HG02610 (cell line): Measurements from ENCODE around the gene TMEM150B.

Experiments
- ATAC-seq: cut with Tn5 transposase; IDR thresholded peaks from one replicate; pipeline ENCODE4 v1.9.1; 2021; ENCODE audit warnings: mild to moderate bottlenecking, moderate library complexity; ENCODE audit not compliant: unreplicated experiment

Gene TMEM150B

DNA sequence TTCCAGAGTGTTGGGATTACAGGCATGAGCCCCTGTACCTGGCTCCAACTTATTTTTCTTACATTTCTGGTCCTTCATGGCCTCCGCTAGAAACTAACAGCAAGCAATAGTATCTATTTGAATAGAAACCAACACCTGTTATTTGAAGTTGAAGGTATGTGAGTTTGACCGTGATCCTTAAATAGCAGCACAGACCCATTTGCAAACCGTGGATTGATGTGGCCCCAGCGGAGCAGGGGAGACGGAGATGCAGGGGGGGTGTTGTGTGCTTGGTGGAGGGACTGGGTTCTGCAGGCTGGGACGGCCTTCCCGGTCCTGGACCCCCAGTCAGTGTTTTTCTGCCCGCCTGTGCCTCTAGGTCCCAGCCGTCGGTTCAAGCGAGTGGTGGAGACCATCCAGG lies 16.9 kb downstream of the TMEM150B start:
- no peak for ATAC-seq

DNA sequence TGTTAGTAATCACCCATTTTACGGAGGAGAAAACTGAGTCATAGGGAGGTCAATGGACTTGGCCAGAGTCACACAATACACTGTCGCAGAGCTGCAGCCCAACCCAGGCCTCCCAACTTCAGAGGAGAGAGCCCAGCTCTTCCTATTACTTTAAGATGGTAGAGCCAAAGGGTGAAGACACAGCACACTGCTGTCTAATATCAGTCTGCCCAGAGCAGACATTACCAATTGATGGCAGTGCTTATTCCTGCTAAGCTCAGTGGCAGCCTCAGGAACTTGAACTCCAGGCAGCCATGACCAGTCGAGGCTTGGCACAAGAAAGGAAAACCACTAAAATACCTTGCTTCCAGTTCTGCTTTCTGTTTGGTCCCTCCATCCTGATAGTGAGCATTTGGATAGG lies 18.4 kb downstream of the TMEM150B start:
- ATAC-seq, result no peak

DNA sequence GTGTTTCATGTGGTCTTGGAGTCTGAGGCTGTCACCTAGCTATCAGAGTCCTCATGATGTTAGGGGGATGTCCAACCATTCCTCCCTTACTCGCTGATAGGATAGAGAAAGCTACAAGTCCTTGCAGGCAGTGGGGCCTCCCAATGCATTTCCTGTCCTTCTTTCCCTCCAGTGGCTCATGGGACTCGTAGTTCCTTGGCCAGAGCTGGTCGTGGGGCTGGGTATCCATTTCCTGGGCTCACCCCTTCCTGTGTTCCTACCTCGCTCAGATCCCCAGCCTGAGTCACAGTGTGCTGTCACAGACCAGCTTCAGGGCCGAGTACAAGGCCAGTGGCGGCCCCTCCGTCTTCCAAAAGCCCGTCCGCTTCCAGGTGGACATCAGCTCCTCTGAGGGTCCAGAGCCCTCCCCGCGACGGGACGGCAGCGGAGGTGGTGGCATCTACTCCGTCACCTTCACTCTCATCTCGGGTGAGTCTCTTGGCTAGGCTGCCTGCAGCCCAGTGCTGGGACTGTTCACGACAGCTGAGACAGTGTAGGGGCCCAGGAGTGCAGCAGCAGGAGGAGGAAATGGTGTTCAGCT lies 19.1 kb downstream of the TMEM150B start:
- no peak for ATAC-seq

DNA sequence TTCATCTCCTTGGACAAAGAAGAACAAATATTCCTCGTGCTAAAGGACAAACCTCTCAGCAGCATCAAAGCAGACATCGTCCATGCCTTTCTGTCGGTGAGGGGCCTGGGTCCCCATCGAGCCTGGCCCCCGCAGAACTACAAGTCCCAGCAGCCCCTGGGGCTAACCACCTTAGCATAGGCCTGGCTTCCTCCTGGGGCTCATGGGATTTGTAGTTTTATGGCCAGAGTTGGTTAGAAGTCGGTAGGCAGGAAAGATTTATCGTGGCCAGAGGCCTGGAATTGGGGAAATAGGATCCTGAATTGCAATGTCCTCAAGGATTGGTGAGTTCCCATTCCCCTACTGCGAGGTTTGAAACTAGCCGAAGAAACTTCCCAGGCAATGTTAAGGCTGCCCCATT lies 19.6 kb downstream of the TMEM150B start:
- ATAC-seq, result no peak

DNA sequence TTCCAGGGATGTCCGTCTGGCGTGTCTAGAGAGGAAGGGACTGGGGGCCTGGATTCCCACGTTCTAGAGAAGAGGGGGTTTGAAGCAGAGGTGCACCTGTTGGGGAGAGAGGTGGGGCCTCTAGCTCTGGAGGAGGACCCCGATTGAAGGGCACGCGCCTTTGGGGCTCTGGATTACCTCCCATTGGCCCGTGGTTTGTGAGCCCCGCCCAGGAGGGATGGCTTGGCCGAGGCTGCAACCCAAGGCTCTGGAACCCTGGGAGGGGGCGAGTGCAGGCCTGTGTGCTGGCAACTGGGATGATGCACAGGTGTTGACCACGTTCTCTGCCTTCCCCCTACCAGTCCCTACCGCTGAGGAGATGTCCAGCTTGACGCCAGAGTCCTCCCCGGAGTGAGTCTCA lies 20.2 kb downstream of the TMEM150B start:
- no peak for ATAC-seq

DNA sequence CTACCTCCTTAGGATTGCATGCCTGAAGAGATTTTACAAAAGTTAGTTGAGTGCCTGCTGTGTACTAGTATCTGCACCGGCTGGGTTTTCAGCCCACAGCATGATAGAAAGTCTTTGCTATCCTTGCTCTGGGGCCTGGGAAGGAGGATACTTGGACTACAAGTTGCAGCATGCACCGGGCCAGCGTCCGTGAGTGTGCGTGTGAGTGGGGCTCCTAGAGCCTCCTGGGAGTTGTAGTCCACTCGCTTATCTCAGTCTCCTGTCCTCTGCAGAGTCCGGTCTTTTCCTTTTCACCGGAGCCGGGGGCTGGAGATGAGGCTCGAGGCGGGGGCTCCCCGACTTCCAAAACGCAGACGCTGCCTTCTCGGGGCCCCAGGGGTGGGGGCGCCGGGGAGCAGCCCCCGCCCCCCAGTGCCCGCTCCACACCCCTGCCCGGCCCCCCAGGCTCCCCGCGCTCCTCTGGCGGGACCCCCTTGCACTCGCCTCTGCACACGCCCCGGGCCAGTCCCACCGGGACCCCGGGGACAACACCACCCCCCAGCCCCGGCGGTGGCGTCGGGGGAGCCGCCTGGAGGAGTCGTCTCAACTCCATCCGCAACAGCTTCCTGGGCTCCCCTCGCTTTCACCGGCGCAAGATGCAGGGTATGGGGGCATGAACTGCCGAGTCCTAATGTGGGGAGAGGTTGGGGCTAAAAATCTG lies 20.7 kb downstream of the TMEM150B start:
- no peak for ATAC-seq

DNA sequence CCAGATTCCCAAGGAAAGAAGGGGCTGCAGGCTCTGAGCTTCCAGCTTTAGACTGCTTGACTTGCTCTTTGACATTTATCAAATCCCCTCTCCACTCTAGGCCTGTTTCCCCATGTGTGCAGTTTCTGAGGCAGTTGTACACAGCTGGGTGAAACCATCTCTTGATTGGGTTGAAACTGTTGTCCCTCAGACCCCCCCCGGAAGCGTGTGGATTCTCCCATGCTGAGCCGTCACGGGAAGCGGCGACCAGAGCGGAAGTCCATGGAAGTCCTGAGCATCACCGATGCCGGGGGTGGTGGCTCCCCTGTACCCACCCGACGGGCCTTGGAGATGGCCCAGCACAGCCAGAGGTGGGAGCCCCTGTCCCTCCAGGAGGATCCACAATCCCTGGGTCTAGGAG lies 21.7 kb downstream of the TMEM150B start:
- ATAC-seq, result no peak

DNA sequence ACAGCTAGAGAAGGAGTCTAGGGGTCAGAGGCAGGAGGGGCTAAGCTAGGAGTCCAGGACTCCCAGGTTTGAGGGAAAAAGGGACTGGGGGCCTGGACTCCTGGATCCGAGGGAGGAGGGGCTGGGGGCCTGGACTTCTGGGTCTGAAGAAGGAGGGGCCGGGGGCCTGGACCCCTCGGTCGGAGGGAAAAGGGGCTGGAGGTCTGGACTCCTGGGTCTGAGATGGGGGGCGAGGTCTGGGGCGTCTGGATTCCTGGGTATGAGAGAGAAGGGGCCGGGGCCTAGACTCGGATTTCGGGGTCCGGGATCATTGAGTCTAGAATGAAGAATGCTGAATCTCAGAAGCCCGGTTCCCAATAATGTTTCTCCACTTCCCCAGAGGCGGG lies 22.8 kb downstream of the TMEM150B start:
- ATAC-seq, result no peak

DNA sequence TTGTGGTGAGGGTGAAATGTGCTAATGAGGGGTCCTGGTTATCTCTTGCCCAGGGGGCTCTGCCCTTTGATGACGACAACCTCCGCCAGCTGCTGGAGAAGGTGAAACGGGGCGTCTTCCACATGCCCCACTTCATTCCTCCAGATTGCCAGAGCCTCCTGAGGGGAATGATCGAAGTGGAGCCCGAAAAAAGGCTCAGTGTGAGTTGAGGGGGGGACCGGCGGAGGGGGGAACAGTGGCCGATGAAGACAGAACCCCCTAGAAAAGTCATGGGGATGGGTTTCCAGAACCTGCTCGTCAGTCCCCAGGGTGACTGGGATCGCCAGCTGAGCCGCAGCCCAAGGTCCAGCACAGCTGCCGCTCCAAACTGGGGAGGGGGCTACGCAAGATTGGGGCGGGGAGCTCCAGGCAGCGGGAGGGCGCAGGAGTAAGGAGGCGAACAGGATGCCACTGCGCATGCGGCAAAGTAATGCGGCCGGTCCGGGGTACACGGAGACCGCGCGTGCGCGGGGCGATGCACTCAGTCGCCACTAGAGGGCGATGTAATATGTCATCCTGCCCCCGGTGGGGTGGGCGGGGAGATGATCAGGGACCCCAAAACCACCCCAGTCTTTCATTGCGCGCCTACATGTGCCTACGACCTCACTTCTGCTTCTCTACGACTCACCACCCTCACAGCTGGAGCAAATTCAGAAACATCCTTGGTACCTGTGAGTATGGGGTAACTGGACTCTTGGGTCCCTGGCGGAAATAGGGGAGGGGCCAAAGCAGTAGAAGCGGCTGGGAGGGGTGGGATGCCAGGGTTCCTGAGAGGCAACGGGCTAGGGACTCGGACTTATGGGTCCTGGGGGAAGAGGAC lies 23.5 kb downstream of the TMEM150B start:
- peak; percentile 76 for ATAC-seq

DNA sequence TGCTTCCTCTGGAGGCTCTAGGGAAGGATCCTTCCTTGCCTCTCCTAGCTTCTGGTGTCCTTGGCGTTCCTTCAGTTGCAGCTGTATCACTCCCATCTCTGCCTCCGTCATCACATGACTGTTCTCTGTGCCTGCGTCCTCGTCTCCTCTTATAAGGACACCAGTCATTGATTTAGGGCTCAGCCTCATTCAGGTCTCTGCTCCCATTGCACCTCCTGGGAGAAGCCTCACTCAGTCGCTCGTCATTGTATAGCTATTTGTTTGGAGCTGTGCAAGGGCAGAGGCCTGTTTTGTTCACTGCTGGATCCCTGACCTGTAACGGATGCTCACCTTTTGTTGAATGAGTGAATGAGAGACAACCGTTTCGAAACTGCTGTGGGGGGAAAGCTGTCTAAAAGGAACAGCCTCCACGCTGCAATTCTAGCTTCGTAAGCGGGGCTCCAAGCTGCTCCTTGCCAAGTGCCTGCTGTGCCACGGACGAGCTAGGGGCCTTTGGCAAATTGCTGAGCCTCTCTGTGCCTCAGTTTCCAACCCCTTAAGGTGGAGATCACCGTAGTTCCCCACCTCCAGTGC lies 24.2 kb downstream of the TMEM150B start:
- no peak for ATAC-seq

DNA sequence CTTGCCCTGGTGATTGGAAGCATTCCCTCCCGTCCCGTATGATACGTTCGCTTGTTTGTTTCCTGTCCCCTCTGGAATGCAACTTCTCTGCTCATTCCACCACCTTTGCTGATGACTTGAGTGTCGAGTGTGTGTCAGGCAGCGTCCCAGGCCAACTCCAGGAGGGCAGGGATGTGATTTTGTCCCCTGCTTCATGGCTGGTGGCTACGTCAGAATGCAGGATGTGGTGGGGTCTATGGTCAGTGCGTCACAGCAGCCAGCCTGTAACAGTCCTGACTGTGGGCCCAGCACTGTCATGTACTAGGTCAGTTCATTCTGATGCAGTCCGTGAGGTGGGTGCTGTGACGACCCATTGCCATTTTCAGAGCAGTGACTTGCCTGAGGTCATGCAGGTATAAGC lies 25.1 kb downstream of the TMEM150B start:
- ATAC-seq, result no peak

DNA sequence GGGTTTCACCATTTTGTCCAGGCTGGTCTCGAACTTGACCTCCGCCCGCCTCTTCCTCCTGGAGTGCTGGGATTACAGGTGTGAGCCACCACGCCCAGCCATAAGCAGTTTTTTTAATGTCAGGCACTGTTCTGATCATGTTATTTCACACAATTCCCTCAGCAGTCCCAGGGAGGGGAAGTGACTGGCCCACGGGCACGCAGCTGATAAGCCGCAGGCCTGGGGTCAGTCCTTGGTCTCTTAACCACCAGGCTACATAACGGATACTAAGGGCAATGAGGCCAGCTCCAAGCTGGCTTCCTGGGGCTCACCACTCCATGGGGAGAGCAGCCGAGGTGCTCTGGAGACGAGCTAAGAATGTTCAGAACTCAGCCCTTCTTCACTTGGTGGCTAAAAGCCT lies 27.9 kb downstream of the TMEM150B start:
- no peak for ATAC-seq

DNA sequence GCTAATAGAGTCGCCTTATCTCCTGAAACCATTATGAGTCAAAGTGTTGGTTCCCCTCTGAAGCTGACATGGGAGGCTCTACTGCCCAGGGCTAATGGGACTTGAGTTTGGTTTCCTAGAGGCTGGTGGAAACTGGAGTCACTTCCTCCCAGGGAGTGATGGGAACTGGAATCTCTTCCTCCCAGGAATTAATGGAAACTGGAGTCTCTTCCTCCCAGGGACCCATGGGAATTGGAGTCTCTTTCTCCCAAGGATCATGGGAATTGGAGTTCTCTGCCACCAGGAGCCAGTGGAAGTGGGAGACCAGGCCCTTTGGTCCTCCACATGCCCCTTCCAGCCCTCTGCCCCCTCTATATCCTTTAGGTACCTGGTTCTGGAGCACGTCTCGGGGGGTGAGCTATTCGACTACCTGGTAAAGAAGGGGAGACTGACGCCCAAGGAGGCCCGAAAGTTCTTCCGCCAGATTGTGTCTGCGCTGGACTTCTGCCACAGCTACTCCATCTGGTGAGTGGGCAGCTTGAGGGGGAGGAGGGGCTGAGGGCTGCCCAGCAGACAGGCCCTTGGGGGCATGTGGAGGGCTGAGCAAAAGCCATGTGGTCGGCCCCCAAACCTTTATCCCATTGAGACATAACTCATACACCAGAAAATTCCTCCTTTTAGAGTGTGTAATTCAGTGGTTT lies 35.9 kb downstream of the TMEM150B start:
- ATAC-seq, result no peak

DNA sequence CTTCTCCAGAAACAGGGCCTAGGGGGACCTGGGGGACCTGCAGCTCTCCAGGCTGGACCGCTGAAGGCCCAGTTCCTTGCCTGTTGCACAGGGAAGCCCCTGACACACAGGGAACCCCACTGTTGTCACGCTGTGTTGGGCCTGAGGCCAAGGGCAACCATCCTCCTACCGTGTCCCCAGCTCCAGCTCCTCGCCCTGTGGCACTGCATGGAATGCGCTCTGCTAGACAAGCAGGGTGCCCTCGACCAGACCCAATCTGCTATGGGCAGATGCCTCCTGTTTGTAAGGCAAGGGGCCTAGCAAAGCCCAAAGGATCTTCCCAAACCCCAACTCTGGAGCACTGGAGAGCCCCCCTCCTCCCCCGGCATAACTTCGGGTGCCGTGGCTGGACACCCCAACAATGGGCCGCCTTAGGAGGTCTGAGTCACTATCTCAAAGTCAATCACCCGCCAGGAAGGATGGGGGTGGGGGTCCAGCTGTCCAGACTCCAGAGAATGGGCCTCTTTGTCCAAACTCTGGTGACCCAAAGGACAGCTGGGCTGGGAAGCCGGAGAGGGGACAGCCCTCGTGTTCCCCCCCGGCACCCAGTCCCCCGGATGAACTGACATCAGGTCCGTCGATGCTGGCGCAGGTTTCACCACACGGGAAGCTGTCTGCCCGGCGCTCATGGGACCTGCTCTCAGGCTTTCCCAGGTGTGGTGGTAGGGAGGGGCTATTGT lies 37.6 kb downstream of the TMEM150B start:
- no peak for ATAC-seq

DNA sequence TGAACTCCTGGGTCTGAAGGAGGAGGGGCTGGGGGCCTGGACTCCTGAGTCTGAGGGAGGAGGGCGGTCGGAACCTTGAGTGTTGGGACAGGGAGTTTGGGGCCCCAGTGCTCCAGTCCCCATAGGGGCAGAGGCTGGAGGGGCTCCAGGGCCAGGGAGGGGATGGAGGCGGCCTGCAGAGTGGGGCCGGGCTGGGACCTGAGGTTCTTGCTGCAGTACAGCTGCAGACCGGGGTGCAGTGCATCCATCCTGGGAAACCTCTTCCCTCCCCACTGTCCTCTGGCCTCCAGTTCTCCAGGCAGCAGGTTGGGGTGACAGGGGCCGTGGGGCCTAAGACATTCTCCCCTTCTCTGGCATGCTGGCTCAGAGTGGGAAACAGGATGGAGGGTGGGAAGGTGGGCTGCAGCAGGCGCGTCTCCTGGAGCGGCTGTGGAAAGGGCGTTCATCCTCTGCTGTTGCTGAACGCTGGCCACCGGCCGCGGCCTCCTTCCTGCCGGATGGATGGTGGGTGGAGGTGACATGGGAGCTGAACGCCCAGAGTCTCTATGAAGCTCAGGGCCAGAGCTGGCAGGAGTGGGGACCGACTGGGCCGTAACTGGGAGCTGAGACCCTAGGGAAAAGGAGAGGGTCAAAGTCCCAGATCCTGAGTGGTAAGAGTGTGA lies 39.8 kb downstream of the TMEM150B start:
- ATAC-seq, result no peak

DNA sequence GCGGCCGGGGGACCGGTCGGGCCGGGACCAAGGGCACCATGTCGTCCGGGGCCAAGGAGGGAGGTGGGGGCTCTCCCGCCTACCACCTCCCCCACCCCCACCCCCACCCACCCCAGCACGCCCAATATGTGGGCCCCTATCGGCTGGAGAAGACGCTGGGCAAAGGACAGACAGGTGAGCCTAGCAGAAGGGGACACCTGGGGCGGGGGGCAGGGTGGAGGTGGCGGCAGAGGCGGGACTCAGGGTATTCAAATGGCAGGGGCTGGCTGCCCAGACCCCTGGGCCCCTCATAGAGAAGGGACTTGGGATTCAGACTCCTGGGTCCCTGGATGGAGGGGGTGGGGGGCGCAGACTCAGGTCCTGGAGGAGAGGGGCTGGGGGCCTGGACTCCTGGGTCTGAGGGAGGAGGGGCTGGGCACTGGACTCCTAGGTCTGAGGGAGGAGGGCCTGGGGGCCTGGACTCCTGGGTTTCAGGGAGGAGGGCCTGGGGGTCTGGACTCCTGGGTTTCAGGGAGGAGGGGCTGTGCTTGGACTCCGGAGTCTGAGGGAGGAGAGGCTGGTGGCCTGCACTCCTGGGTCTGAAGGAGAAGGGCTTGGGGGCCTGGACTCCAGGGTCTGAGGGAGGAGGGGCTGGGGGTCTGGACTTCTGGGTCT lies 40.6 kb downstream of the TMEM150B start:
- no peak for ATAC-seq

DNA sequence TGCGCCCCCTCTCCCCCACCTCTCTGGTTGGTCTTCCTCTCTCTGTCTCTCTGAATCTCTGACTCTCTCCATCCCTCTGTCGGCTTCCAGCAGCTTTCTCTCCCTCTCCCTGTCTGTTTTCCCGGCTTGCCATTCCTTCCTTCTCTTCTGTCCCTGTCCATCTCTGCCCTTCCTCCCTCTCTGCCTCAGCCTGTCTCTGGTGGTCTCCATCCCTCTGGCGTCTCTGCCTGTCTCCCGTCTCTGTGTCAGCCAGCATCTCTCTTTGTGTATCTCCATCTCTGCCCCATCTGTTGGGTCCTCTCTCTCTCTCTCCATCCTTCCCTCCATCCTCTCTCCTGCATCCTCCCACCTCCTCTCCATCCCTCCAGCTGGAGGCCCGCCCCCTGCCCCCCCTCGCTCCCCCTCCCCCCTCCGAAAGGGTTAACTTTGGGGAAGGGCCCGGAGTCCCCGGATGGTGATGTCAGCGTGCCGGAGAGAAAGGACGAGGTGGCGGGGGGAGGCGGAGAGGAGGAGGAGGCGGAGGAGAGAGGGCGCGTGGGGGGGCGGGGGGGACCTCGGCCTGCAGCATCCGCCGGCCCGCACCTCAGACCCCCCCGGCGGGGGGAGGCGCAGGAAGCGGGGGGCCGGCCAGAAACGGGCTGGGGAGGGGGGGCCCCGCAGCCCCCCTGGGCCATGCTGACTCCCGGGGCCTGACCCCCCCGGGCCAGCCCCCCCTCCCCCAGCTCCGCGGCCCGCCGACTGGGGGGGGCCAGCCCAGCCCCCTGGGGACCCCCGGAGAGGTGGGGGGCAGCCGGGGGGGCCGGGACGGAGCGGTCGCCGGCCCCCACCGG lies 41.4 kb downstream of the TMEM150B start, which contains the start of gene BRSK1:
BRSK1 (plus strand) TSS at position 450 of the 830 bp plus-strand sequence. CDS start 446 bp downstream, outside the sequence.
- no peak for ATAC-seq
